ENCODE measurements around the gene GAN.

GRCh38 chr16:81276323-81276722 lies 38.4 kb upstream of the GAN start:
- TF ChIP-seq CTCF (IDR thresholded peaks at IDR 0.05): no peak
- TF ChIP-seq, protein P1, sequence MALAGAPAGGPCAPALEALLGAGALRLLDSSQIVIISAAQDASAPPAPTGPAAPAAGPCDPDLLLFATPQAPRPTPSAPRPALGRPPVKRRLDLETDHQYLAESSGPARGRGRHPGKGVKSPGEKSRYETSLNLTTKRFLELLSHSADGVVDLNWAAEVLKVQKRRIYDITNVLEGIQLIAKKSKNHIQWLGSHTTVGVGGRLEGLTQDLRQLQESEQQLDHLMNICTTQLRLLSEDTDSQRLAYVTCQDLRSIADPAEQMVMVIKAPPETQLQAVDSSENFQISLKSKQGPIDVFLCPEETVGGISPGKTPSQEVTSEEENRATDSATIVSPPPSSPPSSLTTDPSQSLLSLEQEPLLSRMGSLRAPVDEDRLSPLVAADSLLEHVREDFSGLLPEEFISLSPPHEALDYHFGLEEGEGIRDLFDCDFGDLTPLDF (CRISPR knock-in tag; IDR thresholded peaks at IDR 0.05): no peak
- TF ChIP-seq JUN (CRISPR knock-in tag; IDR thresholded peaks at IDR 0.05): no peak
- no peak for TF ChIP-seq SP1 (CRISPR knock-in tag; conservative IDR thresholded peaks at IDR 0.05)
